ENCODE measurements around the gene MRPL23. TPM values are rescaled to one million over a fixed set of nuclear protein-coding genes. Genes with fewer than 3 reads are reported as not detected.

The MRPL23 gene
- total RNA-seq, 1 experiment from 2014 or later: 98.0 TPM

GRCh38 chr11:1935156-1936071, 11.7 kb upstream of the MRPL23 start:
- no TSS peak for BruUV-seq (replicated peaks)

GRCh38 chr11:1936072-1936780, 10.9 kb upstream of the MRPL23 start:
- Mint-ChIP-seq H3K4me1 (ENCODE audit: insufficient read depth, unreplicated experiment) (peaks cover 5% of the 10 kb centered on the region), H3K36me3 (ENCODE audit: insufficient read depth, unreplicated experiment) (no peaks in the 10 kb centered on the region), H3K4me3 (ENCODE audit: unreplicated experiment) (no peak overlapping the region), H3K27ac (ENCODE audit: low read depth, unreplicated experiment) (no peak overlapping the region), H3K27me3 (ENCODE audit: insufficient read depth, unreplicated experiment) (peaks cover 20% of the 10 kb centered on the region), H3K9me3 (ENCODE audit: unreplicated experiment) (no peaks in the 10 kb centered on the region)
- intact Hi-C loops (cut with micrococcal nuclease): no loop called here
- CTCF ChIA-PET: interaction anchor here (0.6 to 1.0 kb wide), 3 partner anchors 8 to 242 kb away, joined by 3 read pairs; no protein-coding TSS in a partner anchor
- no peak for TF ChIP-seq CTCF (IDR thresholded peaks at IDR 0.05; ENCODE audit: unreplicated experiment)
- POLR2A ChIA-PET: no interaction called here
- no peak for DNase-seq (ENCODE audit: unreplicated experiment)
- BruUV-seq (replicated peaks): no TSS peak

More at GRCh38 chr11:1935156-1936071, 11.7 kb upstream of the MRPL23 start:
- Mint-ChIP-seq H3K36me3 (ENCODE audit: insufficient read depth, unreplicated experiment) (no peaks in the 10 kb centered on the region), H3K27me3 (ENCODE audit: insufficient read depth, unreplicated experiment) (peaks cover 20% of the 10 kb centered on the region), H3K4me3 (ENCODE audit: unreplicated experiment) (no peak overlapping the region), H3K27ac (ENCODE audit: low read depth, unreplicated experiment) (no peak overlapping the region), H3K9me3 (ENCODE audit: unreplicated experiment) (no peaks in the 10 kb centered on the region), H3K4me1 (ENCODE audit: insufficient read depth, unreplicated experiment) (peaks cover 5% of the 10 kb centered on the region)
- intact Hi-C loops (cut with micrococcal nuclease): no loop called here
- DNase-seq (ENCODE audit: unreplicated experiment): no peak
- TF ChIP-seq CTCF (IDR thresholded peaks at IDR 0.05; ENCODE audit: unreplicated experiment): no peak
- POLR2A ChIA-PET: no interaction called here
- CTCF ChIA-PET: interaction anchor here (0.6 to 1.1 kb wide), 3 partner anchors 32 to 257 kb away, joined by 3 read pairs; no protein-coding TSS in a partner anchor

GRCh38 chr11:1936781-1937615, 10.1 kb upstream of the MRPL23 start:
- no TSS peak for BruUV-seq (replicated peaks)

More at GRCh38 chr11:1936781-1937615, 10.1 kb upstream of the MRPL23 start:
- no peaks in the 10 kb centered on the region for H3K4me1 Mint-ChIP-seq (ENCODE audit: insufficient read depth, unreplicated experiment)
- DNase-seq (ENCODE audit: unreplicated experiment): no peak
- ChIA-PET POLR2A (no interaction called here), CTCF (interaction anchor here (0.6 to 1.0 kb wide), 2 partner anchors 62 to 243 kb away, joined by 3 read pairs; no protein-coding TSS in a partner anchor)
- no peak for TF ChIP-seq CTCF (IDR thresholded peaks at IDR 0.05; ENCODE audit: unreplicated experiment)
- no peak overlapping the region for H3K27ac Mint-ChIP-seq (ENCODE audit: low read depth, unreplicated experiment)
- intact Hi-C loops (cut with micrococcal nuclease): no loop called here
- peaks cover 20% of the 10 kb centered on the region for H3K27me3 Mint-ChIP-seq (ENCODE audit: insufficient read depth, unreplicated experiment)
- no peaks in the 10 kb centered on the region for H3K9me3 Mint-ChIP-seq (ENCODE audit: unreplicated experiment)
- H3K36me3 Mint-ChIP-seq (ENCODE audit: insufficient read depth, unreplicated experiment): no peaks in the 10 kb centered on the region
- H3K4me3 Mint-ChIP-seq (ENCODE audit: unreplicated experiment): no peak overlapping the region
